GM12864 (cell line): Measurements from ENCODE around the gene PAK4.

Experiments
- DNase-seq: peaks from one replicate; pipeline ENCODE4 v3.0.0-alpha.2; 2011; ENCODE audit warnings: low read depth
- H3K4me3 ChIP-seq: 2 replicates; pipeline ENCODE4 v1.5.1; 2011; ENCODE audit warnings: mild to moderate bottlenecking, low read depth, low read length, control low read depth
- CTCF ChIP-seq: IDR thresholded peaks from 2 replicates; pipeline ENCODE4 v1.5.1; 2011; ENCODE audit warnings: low read depth, mild to moderate bottlenecking, moderate library complexity, low read length, control low read depth, inconsistent platforms; ENCODE audit errors: missing control alignments

The PAK4 gene

DNA sequence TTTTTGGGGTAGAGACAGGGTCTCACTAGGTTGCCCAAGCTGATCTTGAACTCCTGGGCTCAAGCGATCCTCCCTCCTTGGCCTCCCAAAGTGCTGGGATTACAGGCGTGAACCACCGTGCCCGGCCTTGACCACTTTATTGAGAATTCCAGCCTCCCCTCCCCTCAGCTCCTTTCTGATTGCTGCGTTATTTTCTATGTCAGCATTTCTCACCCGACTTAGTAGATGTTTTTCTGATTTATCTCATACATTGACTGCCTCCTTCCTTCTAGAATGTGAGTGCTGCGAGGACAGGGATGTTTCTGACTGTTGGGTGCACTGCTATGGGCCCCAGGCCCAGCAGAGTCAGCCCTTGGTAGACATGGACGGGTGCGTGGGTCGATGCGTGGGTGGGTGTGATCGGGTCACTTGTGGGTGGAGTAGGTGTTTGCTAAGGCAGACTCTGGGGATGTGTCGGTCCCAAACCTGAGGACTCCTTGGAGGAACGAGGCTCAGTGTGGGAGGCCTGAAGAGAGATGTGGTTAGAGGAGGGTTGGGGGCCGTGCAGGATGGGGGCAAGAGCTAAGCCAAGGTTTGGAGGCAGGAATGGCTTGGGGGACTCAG is 37.0 kb downstream of the PAK4 start:
- TF ChIP-seq CTCF, result no peak
- no peak for DNase-seq
- no peak overlapping the region for H3K4me3 ChIP-seq

DNA sequence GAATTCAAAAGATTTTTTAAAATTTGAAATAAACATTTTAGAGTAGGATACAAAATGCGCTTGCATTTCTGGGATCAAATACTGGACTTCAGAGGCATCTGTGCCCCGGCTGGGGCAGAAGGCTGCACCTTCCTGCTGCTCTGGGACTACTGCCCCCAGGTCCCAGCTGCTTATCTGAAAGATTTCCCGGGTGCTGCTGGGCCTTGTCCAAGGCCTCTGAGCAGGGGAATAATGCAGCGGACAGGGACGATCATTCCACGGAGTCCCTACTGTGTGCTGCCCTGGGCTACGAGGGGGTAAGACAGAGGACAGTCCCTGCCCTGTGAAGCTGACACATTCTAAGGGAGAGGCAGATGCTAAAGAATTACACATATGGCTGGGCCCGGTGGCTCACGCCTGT is 38.0 kb downstream of the PAK4 start:
- no peak for TF ChIP-seq CTCF
- no peak overlapping the region for H3K4me3 ChIP-seq
- no peak for DNase-seq

- TF ChIP-seq CTCF, result no peak
- H3K4me3 ChIP-seq, result no peak overlapping the region
- no peak for DNase-seq
Measured at GRCh38 chr19:39164289-39164688, 38.7 kb downstream of the PAK4 start.

DNA sequence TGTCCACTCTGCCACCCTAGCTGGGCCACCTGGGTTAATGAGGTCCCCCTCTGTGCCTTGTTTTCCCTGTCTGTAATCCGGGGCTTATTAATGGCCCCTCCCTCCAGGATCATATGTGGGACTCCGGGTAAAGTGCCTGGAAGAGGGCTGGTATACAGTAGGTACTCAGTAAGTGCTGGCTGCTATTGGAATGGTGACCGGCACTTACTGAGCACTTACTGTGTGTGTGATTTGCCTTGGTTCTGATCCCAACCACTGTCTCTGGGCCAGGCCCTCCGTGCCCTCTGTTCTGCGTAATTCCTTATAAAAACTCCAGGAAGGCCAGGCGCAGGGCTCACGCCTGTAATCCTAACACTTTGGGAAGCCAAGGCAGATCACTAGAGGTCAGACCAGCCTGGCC is 40.3 kb downstream of the PAK4 start:
- DNase-seq, result no peak
- no peak for TF ChIP-seq CTCF
- H3K4me3 ChIP-seq, result no peak overlapping the region

DNA sequence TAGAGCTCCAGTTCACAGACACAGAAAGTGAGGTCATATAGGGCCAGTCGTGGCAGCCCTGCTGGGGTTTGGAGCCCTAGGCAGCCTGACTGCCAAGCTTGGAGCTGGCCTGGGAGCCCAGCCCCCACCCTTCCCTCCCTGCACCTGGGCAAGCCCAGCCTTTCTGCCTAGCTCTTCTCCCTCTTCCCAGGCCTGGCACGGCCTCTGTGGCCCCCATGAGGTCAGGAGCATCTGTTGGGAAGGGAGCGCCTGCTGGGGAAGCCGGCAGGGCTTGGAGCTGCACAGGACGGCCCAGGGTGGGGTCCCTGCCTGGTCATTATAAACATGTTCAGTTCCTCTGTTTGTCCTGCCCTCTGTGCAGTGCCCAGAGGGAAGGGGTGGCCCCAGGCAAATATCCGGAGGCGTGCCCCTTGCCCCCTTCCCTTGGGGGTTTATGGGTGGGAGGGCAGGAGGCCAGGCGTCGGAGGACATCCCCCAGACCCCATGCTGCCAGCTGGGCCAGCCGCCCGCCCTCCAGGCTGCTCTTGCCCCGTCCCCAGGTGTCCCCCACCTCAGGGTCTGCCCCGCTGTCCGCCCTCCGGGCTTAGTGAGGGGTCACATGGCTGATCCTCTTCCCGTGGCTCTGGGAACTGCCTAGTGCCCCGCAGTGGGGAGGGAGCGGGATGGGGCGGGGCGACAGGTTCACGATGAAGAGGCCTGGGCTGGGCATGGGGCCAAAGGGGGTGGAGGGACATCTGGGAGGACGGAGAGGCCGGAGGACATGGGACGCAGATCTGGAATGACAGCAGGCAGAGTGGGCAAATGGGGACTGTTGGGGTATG is 41.2 kb downstream of the PAK4 start:
- no peak for TF ChIP-seq CTCF
- DNase-seq, result no peak
- H3K4me3 ChIP-seq, result no peak overlapping the region

DNA sequence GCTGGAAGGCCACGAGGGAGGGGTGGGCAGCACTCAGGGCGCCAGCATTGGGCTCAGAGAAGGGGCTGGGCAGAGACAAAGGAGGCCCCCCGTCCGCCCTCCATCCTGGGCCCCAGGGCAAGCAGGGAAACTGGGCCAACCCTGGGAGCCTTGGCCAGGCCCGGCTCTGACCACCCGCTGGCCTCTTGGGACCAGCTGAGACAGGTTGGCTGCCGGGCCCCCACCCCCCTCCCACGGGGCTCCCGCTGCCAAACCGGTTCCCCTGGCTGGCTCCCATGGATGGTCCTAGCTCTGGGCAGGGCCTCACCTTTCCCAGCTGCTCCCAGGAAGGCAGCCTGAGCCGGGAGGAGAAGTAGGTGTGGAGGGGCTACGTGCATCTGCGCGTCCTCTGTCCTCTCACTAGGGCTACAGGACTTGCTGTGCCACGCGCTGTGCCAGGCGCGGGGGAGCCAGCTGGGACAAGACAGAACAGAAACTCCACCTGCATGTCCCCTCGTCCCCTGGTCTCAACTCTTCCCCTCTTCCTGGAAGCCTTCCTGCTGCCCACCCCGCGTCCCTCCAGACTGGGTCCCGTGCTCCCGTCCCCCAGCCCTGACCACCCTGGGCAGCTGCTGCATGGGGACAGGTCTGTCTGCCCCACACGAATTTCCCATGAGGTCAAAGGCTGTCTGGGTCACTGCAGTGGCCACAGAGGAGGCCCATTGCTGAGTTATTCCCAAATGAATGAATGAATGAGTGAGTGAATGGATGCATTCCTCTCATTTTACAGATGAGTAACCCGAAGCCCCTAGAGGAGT is 42.1 kb downstream of the PAK4 start:
- H3K4me3 ChIP-seq, result no peak overlapping the region
- no peak for DNase-seq
- no peak for TF ChIP-seq CTCF
